HG02973 (cell line): Measurements from ENCODE around the gene C5orf47.

ENCODE experiments used
- ATAC-seq: cut with Tn5 transposase; IDR thresholded peaks from one replicate; pipeline ENCODE4 v1.9.1; 2021; ENCODE audit warnings: moderate library complexity; ENCODE audit not compliant: unreplicated experiment

Gene C5orf47, protein sequence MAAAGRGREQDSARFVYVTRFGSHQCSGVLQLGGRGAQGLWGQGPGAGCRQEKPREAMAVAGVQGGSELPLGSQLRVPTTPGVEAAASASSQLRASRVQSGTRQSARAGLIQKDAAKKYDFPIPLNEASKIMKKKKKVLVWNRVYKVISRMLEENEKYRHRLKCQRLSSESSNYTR

DNA sequence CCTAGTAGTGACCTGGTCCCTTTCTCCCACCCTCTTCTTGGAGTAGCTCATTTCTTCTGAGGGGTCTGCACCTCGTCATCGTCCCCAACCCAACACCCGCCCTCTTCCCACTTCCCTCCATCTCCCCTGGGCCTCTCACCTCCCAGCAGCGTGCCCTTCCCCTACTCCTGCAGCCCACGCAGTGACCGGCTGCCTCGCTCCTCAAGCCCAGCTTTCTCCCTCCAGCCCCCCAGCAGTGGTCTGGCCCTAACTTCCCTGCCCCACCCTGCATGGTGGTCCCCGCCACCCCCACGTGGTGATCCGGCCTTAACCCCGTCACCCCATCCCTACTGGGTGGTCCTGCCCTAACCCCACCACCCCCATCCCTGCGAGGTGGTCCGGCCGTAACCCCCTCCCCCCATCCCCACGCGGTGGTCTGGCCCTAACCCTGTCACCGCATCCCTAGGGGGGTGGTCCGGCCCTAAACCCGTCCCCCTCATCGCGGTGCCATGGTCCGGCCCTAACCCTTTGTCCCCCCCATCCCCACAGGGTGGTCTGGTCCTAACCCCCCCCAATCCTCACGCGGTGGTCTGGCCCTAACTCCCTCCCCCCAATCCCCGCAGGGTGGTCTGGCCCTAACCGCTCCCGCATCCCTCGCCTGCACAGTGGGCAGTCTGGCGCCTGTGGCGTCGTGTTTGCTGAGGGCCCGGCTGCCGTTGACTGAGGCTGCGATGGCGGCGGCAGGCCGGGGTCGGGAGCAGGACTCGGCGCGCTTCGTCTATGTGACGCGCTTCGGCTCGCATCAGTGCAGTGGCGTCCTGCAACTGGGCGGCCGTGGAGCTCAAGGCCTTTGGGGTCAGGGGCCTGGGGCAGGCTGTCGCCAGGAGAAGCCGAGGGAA, at the start of gene C5orf47:
C5orf47 (plus strand) TSS at position 617 of the 878 bp plus-strand sequence; CDS start at position 711, 94 bp downstream.
- ATAC-seq = no peak

DNA sequence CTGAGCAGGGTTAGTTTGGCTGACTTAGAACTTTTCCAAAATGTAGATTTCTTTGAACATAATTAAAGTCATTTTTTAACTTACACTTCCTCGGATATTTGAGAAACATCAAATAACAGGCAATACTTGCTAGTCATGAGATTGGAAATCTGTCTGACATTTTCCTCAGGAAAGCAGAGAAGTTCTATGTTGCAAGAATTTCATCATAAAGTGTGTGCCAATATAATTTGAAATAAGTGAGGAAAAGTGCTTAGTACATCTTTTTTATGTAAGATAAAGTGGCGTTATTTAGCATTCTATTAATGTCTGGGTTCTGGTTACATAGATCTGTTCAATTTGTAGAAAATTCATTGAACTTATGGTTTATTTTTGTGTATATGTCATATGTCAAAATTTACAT, 48.7 kb upstream of the C5orf47 start:
- ATAC-seq = no peak

DNA sequence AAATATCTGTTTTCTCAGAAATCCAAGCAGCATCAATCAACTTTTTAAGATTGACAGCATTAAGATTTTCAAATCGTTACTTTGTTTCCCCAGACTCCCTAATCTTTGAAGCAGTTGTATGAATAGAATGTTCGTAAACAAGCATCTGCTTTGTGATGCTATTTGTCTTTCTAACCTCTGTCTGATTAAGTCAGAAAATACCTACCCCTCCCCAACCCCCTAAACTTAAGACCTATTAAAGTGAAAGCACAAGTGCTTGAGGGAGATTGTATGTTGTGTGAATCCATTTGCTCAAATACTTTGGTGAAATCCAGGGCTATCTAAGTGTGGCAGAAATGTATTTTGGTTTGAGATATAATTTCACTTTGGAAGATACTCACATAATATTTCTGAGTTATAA, 47.9 kb upstream of the C5orf47 start:
- no peak for ATAC-seq

DNA sequence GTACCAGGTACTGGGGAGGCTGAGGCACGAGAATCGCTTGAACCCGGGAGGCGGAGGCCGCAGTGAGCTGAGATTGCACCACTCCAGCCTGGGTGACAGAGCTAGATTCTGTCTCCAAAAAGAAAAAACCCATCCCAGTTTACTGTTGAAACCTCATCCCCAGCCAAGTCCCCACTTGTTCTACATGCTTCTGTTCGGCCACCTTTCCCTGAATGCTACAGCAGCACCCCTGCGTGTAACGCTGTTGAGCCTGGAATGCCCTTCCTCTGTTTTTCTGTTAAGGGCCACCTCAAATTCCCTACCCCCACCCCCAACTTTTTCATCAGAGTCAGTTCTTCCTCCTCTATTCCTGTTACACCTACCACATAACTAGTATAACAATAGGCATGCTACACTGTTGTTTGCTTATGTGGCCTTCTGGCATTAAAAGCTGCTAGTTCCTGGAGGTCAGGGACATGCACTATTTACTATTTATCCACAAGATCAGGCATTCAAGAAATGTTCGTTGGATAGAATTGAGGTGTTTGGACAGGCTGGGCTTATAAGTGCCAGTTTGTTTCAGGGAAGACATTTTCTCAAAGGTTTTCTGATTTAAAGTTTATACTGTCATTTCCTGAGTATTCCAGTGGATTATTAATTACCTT, 47.1 kb upstream of the C5orf47 start:
- ATAC-seq = no peak

DNA sequence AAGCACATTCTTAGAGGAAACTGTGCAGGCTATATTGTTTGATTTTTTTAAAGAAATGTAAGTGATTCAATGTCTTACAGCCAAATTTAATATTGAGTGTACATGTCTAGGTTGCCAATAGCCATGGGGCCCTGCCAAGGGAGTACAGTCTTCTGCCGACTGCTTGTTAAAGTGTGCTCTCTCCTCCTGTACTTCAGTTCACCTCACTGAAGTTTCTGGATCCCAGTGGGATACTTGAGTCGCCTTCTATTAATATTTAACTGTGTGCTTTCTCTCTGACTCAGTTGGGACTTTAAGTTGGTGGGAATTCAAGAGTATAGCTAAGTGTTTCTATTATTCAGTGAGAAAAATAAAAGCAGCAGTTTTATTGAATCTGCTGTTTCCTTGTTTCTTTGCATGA, 44.5 kb upstream of the C5orf47 start:
- no peak for ATAC-seq

DNA sequence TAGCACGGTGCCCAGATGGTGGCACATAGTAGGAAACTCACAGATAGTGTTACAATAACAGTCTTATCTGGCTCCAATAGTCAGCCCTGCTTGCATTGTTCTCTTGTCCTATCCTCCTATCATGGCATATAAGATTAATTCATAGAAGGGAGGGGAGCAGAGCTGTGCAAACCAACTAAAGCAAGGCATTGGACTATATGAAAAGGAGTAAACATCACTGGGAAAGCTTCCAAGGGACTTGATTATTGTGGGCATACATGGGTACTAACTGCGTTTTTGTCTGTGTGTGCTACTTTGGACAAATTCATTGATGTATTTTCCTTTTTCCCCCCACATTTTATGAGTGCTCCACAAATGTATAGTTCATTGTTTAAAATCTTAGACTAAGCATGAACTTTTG, 43.8 kb upstream of the C5orf47 start:
- no peak for ATAC-seq

DNA sequence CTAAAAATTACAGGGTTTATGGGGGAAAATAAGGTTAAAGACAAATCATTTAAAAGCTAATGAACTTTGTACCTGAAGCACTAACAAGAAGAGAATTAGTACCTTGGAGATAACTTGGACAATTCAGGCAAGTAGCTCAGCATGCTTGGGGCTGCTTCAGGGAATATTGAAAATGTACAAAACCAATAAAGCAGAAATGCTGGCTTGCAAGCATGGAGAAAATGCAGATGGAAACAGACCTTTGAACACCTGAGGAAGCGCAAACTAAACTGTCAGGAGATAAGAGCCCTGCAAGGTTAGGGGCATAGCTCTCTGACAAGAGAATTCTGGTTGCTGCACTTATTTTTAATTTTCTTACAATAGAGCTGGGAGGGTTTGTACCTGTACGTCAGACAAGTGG, 42.6 kb upstream of the C5orf47 start:
- no peak for ATAC-seq

DNA sequence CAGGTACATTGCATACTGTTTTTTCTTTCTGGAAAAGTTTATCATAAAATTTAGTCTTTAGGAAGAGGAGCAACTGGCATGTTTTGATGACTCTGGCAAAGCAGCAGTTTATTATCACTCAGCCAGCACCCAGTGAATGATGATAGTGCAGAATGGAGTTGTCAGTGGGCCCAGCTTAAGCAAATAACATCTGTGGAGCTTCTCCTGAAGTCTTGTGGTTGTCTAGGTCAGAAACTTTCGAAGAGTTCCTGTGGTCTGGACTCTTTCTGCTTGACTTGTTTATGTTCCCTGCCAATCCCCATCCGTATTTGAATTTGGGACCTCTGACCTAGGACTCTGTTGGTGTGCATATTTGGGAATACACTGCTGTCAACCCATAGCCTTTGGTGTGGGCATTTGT, 38.1 kb upstream of the C5orf47 start:
- no peak for ATAC-seq

DNA sequence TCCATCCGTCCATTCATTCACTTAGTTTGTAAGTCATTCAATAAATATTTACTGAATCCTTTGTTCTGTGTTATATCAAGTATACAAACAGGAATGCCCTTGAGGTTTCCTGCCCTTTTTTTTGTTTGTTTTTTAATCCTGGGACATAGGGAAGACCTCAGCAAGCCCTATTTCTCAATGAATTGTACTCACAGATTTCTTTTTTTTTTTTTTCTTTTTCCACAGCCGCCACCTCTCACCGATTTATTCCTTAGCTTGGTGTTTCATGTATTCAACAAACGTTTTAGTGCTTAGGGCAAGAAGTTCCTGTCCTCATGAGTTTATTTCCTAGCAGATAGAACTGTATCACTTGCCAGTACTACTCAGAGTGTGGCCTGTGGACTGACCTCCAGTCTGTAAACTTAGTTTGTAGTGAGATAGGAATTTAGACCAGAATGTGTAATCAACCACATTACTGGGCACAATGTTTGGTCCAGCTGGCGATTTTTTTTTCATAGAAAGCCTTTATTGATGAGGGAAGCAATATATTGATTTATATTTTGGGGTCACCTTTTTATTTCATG, 35.4 kb upstream of the C5orf47 start:
- ATAC-seq = no peak

DNA sequence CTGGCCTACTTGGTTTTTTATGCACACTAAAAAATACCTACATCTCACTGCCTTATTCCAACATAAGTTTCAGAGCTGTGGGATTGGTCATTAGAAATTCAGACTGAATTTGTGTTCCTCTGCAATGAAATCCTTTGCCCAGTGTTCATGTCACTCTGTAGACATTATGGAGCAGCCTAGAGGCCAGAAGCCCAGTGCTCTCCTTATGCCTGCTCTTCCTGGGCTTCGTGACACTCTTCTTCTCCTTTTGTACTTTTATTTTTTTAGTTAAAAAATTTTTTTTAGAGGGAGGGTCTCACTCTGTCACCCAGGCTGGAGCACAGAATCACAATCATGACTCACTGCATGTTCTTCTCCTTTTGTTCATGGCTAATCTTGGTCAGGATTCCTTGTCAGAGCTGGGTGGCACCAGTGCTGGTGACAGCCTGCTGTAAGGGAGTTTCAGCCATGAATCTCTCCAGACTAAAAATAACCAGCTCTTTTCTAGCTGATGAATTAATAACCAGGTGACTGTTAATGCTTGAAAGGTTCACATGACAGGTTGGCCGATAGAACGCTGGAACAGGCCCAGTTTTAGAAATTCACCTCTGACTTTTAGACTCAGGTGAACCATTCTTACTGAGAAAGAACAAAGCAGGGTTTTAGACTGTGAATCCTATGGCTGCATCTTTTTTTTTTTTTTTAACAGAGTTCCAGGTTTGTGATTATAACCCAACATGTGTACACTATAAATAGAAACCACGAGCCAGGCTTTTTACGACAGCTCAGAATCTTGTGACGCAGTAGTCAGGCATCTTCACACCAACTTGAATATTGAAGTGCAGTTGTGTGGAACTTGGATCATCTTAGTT, 34.1 kb upstream of the C5orf47 start:
- no peak for ATAC-seq

DNA sequence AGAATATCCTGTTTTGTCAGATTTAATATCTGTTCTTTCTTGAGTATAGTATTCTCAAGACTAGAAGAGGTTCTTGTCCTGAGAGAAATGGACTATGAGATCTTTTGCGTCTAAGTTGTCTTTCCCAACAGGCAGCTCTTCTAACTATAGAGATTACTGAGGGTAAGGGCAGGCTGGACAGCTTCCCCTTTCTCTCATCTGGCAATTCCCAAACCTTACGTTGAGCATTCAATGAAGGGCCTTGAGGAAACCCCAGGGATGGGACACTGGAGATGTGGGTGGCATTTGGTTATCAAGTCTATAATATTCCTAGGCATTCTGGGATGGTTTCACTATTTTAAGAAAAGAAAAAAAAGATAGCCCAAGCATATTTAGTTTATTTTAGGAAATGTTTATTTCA, 28.0 kb upstream of the C5orf47 start:
- ATAC-seq = no peak

DNA sequence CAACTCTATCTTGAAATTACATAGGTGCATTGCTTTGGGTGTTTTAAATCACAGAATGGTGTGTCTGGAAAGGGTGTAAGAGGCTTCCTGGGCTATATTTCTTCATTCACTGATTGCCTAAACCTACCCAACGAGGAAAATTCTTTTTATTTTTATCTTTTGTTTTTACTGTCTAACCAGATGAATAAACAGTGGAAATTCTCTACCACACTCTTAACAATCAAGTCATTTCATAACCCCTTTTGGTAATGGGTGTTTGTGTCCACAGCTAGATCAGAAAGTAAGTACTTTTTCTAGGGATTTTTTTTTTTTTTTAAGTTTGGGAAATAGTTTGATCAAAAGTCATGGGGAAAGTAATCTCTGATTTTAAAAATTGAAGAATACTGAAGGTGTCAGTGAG, 27.6 kb upstream of the C5orf47 start:
- no peak for ATAC-seq

DNA sequence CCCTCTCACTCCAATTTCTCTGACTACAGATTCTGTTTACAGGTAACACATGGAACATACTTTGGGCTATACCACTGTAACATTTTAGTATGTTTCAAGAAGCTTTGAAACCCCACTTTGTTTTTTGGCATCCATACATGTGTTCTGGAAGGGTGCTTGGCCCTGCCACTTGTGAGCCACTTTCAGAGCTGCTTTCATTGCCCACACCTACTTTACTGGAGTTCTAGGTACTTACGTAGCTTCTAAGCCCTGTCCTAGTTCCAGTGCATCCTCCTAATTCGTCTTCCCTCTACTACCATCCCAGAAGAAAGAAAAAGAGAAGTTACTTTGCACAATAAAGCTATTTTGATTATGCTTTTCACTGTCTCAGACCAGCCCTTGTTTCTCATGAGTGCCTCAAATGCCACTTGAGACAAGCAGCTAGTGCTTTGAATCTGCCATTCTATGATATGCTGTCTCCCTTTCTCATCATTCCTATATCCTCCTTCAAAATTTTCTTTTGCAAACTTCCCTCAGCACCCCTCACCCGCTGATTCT, 26.5 kb upstream of the C5orf47 start:
- ATAC-seq = no peak

DNA sequence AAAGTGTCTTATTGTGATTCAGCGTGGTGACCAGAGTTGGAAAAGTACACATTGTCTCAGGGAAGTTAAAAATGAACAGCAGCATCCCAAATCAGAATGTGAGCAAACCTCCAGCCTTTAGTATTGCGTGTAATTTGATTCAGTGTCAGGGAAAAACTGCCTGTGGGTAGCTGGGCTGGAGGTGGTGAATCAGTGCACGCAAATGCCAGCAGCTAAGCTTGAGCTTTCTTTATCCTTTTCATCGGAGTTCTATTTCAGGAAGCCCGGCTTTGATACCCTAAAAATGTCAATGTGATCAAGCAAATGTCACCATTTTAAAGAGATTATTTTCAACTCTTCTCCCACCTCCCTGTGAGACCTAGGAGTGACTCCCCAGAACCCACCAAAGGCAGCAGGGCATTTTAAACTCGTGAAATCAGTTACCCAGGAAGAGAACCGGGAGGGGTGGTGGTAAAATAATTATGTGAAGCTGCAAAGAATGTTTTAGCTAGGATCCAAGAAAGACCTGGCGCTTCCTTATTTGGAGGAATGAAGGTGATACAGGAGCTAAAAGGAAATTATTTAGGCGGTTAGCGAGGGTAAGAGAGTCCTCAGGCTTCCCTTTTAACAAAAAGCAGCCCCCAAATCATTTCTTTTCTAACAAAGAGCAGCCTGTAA, 25.7 kb upstream of the C5orf47 start:
- ATAC-seq = no peak

DNA sequence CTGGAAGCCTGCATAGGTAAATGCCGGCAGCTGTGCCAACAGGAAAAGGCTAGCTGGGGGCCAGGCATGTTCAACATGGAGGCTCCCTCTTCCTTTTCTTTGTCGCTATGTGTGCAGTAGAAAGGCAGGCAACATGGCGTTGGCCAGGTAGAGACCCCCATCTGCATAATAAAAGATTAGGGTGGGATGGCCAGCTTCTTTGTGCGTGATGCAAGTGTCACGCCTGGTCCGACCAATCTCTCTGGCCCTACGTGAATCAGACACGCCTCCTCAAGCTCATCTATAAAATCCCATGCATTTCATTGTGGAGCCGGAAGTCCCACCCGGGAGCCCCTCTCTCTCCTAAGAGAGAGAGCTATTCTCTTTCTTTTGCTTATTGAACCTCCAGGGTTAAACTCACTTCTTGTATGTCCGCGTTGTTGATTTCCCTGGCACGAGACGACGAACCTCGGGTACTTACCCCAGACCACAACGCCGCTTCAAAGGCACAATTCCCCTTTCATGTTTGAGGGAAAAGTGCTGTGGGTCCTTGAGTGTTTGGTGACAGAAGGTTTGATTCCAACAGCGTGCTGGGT, 25.0 kb upstream of the C5orf47 start:
- ATAC-seq = no peak

DNA sequence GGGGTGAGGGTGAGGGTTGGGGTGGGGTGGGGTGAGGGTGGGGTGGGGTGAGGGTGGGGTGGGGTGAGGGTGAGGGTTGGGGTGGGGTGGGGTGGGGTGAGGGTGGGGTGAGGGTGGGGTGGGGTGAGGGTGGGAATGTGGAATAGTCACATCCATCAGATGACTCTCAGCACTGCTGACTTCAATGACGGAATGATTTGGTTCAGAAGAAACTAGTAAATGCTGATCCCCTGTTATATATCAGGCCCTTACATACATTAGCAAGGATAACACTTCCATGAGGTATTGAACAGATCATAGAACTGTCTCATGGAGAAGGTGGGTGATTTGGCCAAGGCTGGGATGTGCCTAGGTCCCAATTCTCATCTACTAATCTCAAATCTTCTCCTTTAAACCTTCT, 24.5 kb upstream of the C5orf47 start:
- no peak for ATAC-seq

DNA sequence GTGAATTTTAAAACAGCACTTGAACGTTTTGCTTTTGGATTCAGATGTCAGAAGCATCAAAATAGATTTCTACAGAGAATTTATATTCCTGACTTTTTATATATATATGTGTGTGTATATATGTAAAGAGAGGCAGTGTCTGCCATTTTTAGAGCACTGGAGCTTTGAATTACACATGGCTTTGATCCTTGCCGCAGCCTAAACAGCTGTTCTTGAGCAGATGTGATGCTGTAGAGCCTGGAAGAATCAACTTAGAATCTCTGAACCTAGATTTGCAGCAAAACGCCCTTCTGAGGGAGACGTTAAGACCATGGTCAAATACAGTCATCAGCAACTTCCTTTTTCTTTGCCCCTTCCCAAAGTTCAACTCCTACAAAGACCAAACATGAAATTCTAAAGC, 21.7 kb upstream of the C5orf47 start:
- ATAC-seq = no peak

DNA sequence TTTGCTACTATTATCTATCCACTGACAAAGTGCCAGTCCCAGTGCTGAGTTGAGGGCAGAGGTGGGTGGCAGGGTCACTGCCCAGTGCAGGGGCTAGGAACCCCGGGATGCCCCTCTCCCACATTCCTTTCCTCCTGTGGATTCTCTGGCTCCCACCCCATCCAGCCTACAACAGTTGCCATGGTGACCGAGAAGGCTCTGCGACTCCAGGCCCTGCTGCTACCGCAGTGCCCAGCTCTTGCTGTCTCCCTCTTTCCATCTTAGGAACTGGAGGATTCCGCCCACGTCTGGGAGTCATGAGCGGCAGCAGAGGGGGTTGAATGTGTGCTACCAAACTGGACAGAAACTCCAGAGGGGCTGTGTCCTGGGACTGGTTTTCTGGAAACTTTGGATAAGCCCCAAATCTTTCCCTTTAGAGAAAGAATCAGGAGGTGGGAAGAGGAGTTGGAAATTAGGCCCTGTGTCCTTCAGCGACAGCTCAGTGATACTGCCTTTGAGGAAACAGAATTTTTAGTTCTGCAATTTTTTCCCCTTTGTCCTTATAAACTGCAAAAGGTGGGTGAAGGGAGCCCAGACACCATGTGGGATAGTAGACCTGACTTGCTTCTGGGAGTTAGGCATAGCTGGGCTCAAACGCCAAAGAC, 20.7 kb upstream of the C5orf47 start:
- no peak for ATAC-seq
